ENCODE data around the gene PMM2.
"Not testable (repeated sequence)": the region's sequence is repeated elsewhere in the genome, so short reads cannot be mapped to it uniquely, and the experiment has no call there.

The PMM2 gene

DNA sequence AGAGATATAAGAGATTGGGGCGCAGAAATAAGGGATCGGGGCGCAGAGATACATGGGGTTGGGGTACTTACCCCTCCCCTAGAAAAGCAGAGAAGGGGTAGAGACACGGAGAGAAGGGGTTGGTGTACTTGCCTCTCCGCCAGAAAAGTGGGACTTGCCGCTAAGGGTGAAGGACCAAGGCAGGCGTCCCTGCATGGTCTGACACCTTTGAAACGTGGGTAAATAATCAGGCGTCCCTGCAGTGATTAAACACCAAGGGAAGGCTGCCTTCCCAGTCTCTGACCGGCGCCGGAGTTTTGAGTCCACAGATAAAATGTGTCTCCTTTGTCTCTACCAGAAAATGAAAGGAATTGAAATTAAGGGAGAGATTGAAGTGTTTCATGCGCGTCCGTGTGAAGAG lies 40.0 kb downstream of the PMM2 start:
- no CpG with 5 or more reads among the region's 15 CpGs for WGBS, 2 donors (ENCODE audit: extremely low coverage in 2 of 2, insufficient read length in 2 of 2, insufficient replicate concordance in 1 of 2)
- H3K18ac ChIP-seq (ENCODE audit: low read length); DNase-seq (ENCODE audit: low spot score); H3K79me1 ChIP-seq (ENCODE audit: low read depth, low read length); H2BK5ac ChIP-seq (ENCODE audit: low read length); H3K4ac ChIP-seq (ENCODE audit: low read length); H3K9me3 ChIP-seq (replicated peaks in 1 of 2; ENCODE audit: control insufficient read depth in 2 of 2, insufficient read depth in 1 of 2, low read depth in 1 of 2, low read length in 2 of 2); H3K27me3 ChIP-seq (ENCODE audit: control insufficient read depth in 3 of 3, insufficient read depth in 3 of 3, low read depth in 1 of 3, low read length in 3 of 3); H3K36me3 ChIP-seq (replicated peaks in 1 of 2; ENCODE audit: control insufficient read depth in 2 of 2, insufficient read depth in 2 of 2, low read length in 2 of 2); H4K8ac ChIP-seq (ENCODE audit: low read depth, low read length); H3K27ac ChIP-seq (replicated peaks; ENCODE audit: low read length); H2AFZ ChIP-seq (ENCODE audit: low read length); H2BK12ac ChIP-seq (ENCODE audit: low read length); H3K23ac ChIP-seq (ENCODE audit: low read depth, low read length, poor library complexity); H3K9ac ChIP-seq (ENCODE audit: low read depth, low read length, poor library complexity); H2BK15ac ChIP-seq (ENCODE audit: low read length); H3K4me2 ChIP-seq (ENCODE audit: insufficient read depth, low read length, poor library complexity, severe bottlenecking); H4K91ac ChIP-seq (ENCODE audit: low read depth, low read length, poor library complexity); H2BK120ac ChIP-seq (ENCODE audit: low read depth, low read length); H3K4me3 ChIP-seq (ENCODE audit: low read length in 2 of 2); H3K4me1 ChIP-seq (ENCODE audit: control insufficient read depth in 2 of 2, insufficient read depth in 1 of 2, low read depth in 1 of 2, low read length in 2 of 2); H3K14ac ChIP-seq (ENCODE audit: low read length); H2AK5ac ChIP-seq (ENCODE audit: low read depth, low read length): not testable (repeated sequence)

GRCh38 chr16:8842016-8842415 lies 44.4 kb downstream of the PMM2 start:
- WGBS, 2 donors (ENCODE audit: extremely low coverage in 2 of 2, insufficient read length in 2 of 2, insufficient replicate concordance in 1 of 2) = no CpG with 5 or more reads among the region's 4 CpGs

DNA sequence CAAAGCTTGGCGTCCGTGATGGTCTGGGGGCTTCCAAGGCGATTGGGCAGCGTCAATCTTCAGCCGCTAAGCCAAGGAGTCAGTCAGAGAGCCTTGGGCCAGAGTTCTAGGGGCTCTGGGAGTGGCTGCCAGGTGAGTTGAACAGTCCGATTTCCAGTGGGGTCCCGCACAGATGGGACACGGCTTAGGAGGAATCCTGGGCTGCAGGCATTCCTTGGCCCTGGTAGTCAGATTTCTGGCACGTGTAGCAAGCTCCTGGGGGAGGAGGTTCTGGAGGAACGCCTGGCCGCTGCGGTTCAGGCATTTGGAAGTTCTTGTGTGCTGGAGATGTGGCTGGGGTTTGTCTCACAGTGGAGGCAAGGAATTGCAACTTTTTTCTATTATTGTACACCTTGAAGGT lies 45.7 kb downstream of the PMM2 start:
- H2BK12ac ChIP-seq (ENCODE audit: low read length); H3K4me1 ChIP-seq (ENCODE audit: control insufficient read depth in 2 of 2, insufficient read depth in 1 of 2, low read depth in 1 of 2, low read length in 2 of 2); H3K27ac ChIP-seq (replicated peaks; ENCODE audit: low read length); H4K8ac ChIP-seq (ENCODE audit: low read depth, low read length); H2AFZ ChIP-seq (ENCODE audit: low read length); H3K4me2 ChIP-seq (ENCODE audit: insufficient read depth, low read length, poor library complexity, severe bottlenecking); DNase-seq (ENCODE audit: low spot score); H2BK120ac ChIP-seq (ENCODE audit: low read depth, low read length); H3K79me1 ChIP-seq (ENCODE audit: low read depth, low read length); H3K18ac ChIP-seq (ENCODE audit: low read length); H3K14ac ChIP-seq (ENCODE audit: low read length); H3K27me3 ChIP-seq (ENCODE audit: control insufficient read depth in 3 of 3, insufficient read depth in 3 of 3, low read depth in 1 of 3, low read length in 3 of 3); H3K4ac ChIP-seq (ENCODE audit: low read length); H2BK5ac ChIP-seq (ENCODE audit: low read length); H3K4me3 ChIP-seq (ENCODE audit: low read length in 2 of 2); H3K23ac ChIP-seq (ENCODE audit: low read depth, low read length, poor library complexity); H2BK15ac ChIP-seq (ENCODE audit: low read length); H4K91ac ChIP-seq (ENCODE audit: low read depth, low read length, poor library complexity); H2AK5ac ChIP-seq (ENCODE audit: low read depth, low read length); H3K9ac ChIP-seq (ENCODE audit: low read depth, low read length, poor library complexity); H3K9me3 ChIP-seq (replicated peaks in 1 of 2; ENCODE audit: control insufficient read depth in 2 of 2, insufficient read depth in 1 of 2, low read depth in 1 of 2, low read length in 2 of 2): not testable (repeated sequence)
- WGBS, 2 donors (ENCODE audit: extremely low coverage in 2 of 2, insufficient read length in 2 of 2, insufficient replicate concordance in 1 of 2) = no CpG with 5 or more reads among the region's 12 CpGs
- peaks cover 8 to 30% of the 10 kb centered on the region in 2 donors for H3K36me3 ChIP-seq (replicated peaks in 1 of 2; ENCODE audit: control insufficient read depth in 2 of 2, insufficient read depth in 2 of 2, low read length in 2 of 2)

More at GRCh38 chr16:8842016-8842415, 44.4 kb downstream of the PMM2 start:
- not testable (repeated sequence) for H3K4me3 ChIP-seq (ENCODE audit: low read length in 2 of 2); H3K9ac ChIP-seq (ENCODE audit: low read depth, low read length, poor library complexity); H4K91ac ChIP-seq (ENCODE audit: low read depth, low read length, poor library complexity); H2BK15ac ChIP-seq (ENCODE audit: low read length); H3K4ac ChIP-seq (ENCODE audit: low read length); H3K14ac ChIP-seq (ENCODE audit: low read length); H3K4me2 ChIP-seq (ENCODE audit: insufficient read depth, low read length, poor library complexity, severe bottlenecking); DNase-seq (ENCODE audit: low spot score); H2BK12ac ChIP-seq (ENCODE audit: low read length); H2AK5ac ChIP-seq (ENCODE audit: low read depth, low read length); H3K27ac ChIP-seq (replicated peaks; ENCODE audit: low read length); H2AFZ ChIP-seq (ENCODE audit: low read length); H3K27me3 ChIP-seq (ENCODE audit: control insufficient read depth in 3 of 3, insufficient read depth in 3 of 3, low read depth in 1 of 3, low read length in 3 of 3); H2BK120ac ChIP-seq (ENCODE audit: low read depth, low read length); H3K4me1 ChIP-seq (ENCODE audit: control insufficient read depth in 2 of 2, insufficient read depth in 1 of 2, low read depth in 1 of 2, low read length in 2 of 2); H4K8ac ChIP-seq (ENCODE audit: low read depth, low read length); H3K18ac ChIP-seq (ENCODE audit: low read length); H3K9me3 ChIP-seq (replicated peaks in 1 of 2; ENCODE audit: control insufficient read depth in 2 of 2, insufficient read depth in 1 of 2, low read depth in 1 of 2, low read length in 2 of 2); H3K23ac ChIP-seq (ENCODE audit: low read depth, low read length, poor library complexity); H2BK5ac ChIP-seq (ENCODE audit: low read length); H3K79me1 ChIP-seq (ENCODE audit: low read depth, low read length)
- H3K36me3 ChIP-seq (replicated peaks in 1 of 2; ENCODE audit: control insufficient read depth in 2 of 2, insufficient read depth in 2 of 2, low read length in 2 of 2) = peaks cover 0 to 17% of the 10 kb centered on the region in 2 donors

DNA sequence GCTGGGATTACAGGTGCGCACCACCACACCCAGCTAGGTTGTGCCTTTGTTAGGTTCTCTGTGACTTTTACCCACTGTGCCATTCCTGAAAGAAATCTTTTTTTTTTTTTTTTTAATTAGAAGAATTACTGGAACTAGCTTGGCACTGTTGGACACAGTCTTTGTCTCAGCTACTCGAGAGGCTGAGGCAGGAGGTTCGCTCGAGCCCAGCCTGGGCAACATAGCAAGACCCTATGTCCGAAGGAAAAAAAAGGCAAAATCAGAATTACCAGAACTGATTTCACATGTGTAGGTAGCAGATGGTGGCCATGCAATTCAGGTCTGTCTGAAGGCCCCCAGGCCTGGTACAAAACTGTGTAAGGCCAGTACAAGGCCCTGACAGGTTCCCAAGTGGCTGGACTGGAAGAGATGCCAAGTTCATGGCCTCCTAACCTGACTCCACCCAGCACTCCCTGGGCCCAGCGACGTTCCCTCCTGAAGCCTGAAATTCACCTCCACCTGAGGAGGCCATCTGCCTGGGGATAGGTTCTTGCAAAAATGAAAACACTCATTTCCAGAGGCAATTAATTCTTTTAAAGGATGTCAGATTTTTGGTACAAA lies 48.2 kb downstream of the PMM2 start:
- H3K9ac ChIP-seq (ENCODE audit: low read depth, low read length, poor library complexity) = no peak overlapping the region
- no peak overlapping the region for H4K8ac ChIP-seq (ENCODE audit: low read depth, low read length)
- no peak overlapping the region for H2BK120ac ChIP-seq (ENCODE audit: low read depth, low read length)
- no peaks in the 10 kb centered on the region for H3K27me3 ChIP-seq (ENCODE audit: control insufficient read depth in 3 of 3, insufficient read depth in 3 of 3, low read depth in 1 of 3, low read length in 3 of 3)
- peaks cover 3% of the 10 kb centered on the region for H3K79me1 ChIP-seq (ENCODE audit: low read depth, low read length)
- peaks cover 23 to 55% of the 10 kb centered on the region in 2 donors for H3K36me3 ChIP-seq (replicated peaks in 1 of 2; ENCODE audit: control insufficient read depth in 2 of 2, insufficient read depth in 2 of 2, low read length in 2 of 2)
- no peak overlapping the region for H3K14ac ChIP-seq (ENCODE audit: low read length)
- no peak overlapping the region for H4K91ac ChIP-seq (ENCODE audit: low read depth, low read length, poor library complexity)
- no peak overlapping the region for H2AK5ac ChIP-seq (ENCODE audit: low read depth, low read length)
- no peak overlapping the region for H3K4ac ChIP-seq (ENCODE audit: low read length)
- H2BK15ac ChIP-seq (ENCODE audit: low read length) = no peak overlapping the region
- no peaks in the 10 kb centered on the region for H3K9me3 ChIP-seq (replicated peaks in 1 of 2; ENCODE audit: control insufficient read depth in 2 of 2, insufficient read depth in 1 of 2, low read depth in 1 of 2, low read length in 2 of 2)
- no peak overlapping the region for H3K23ac ChIP-seq (ENCODE audit: low read depth, low read length, poor library complexity)
- DNase-seq (ENCODE audit: low spot score) = no peak
- no peak overlapping the region for H3K4me3 ChIP-seq (ENCODE audit: low read length in 2 of 2)
- H3K4me2 ChIP-seq (ENCODE audit: insufficient read depth, low read length, poor library complexity, severe bottlenecking) = no peak overlapping the region
- no peak overlapping the region for H3K27ac ChIP-seq (replicated peaks; ENCODE audit: low read length)
- WGBS, 2 donors (ENCODE audit: extremely low coverage in 2 of 2, insufficient read length in 2 of 2, insufficient replicate concordance in 1 of 2) = no CpG with 5 or more reads among the region's 7 CpGs
- H3K4me1 ChIP-seq (ENCODE audit: control insufficient read depth in 2 of 2, insufficient read depth in 1 of 2, low read depth in 1 of 2, low read length in 2 of 2) = peaks cover 0 to 5% of the 10 kb centered on the region in 2 donors
- H3K18ac ChIP-seq (ENCODE audit: low read length) = no peak overlapping the region
- H2AFZ ChIP-seq (ENCODE audit: low read length) = no peak overlapping the region
- H2BK12ac ChIP-seq (ENCODE audit: low read length) = no peak overlapping the region
- no peak overlapping the region for H2BK5ac ChIP-seq (ENCODE audit: low read length)
